IMR-90 (cell line): ENCODE data around the gene MLIP. TPM values are rescaled to one million over a fixed set of nuclear protein-coding genes. Genes with fewer than 3 reads are reported as not detected.

Experiments
- ATAC-seq: fragments of 200-7000 bp; cut with Tn5 transposase; 2 replicates; pipeline ENCODE4 v1.9.1; 2020; ENCODE audit warnings: low read depth, mild to moderate bottlenecking, moderate library complexity
- BruUV-seq: library from RNA; stranded (reverse); fragments of 400-500 nt; replicated peaks from 2 replicates; lab custom pipeline; 2021; lab: Mats Ljungman, UMichigan
- CTCF ChIA-PET: fragments of 300-600 bp; formaldehyde crosslinking; extraction: SDS; loops from one replicate; lab custom pipeline; 2021; ENCODE audit warnings: antibody characterized with exemption; lab: Yijun Ruan, JAX
- POLR2A ChIA-PET: fragments of 300-600 bp; sonication (Branson Sonifier 250); formaldehyde crosslinking; loops from one replicate; lab custom pipeline; 2022; ENCODE audit warnings: antibody characterized with exemption; ENCODE audit not compliant: unreplicated experiment; lab: Charles Lee
- DNase-seq: peaks from one replicate; pipeline ENCODE4 v3.0.0; 2013
- H2AFZ ChIP-seq: replicated peaks from 2 replicates; pipeline ENCODE3; 2013; ENCODE audit warnings: low read length, mild to moderate bottlenecking; ENCODE audit not compliant: poor library complexity
- H2AK5ac ChIP-seq: 2 replicates; pipeline ENCODE4 v1.6.1; 2013; ENCODE audit warnings: low read depth, low read length, inconsistent platforms
- H2AK9ac ChIP-seq: replicated peaks from 2 replicates; pipeline ENCODE3; 2013; ENCODE audit warnings: mild to moderate bottlenecking, low read depth, low read length, moderate library complexity; ENCODE audit not compliant: poor library complexity
- H2BK120ac ChIP-seq: 2 replicates; pipeline ENCODE4 v1.6.1; 2013; ENCODE audit warnings: low read depth, low read length, inconsistent platforms
- H2BK15ac ChIP-seq: 3 replicates; pipeline ENCODE4 v1.6.1; 2013; ENCODE audit warnings: low read depth, low read length, inconsistent platforms
- H2BK20ac ChIP-seq: 2 replicates; pipeline ENCODE4 v1.6.1; 2013; ENCODE audit warnings: low read depth, mild to moderate bottlenecking, inconsistent platforms, low read length, moderate library complexity
- H2BK5ac ChIP-seq: 2 replicates; pipeline ENCODE4 v1.6.1; 2013; ENCODE audit warnings: mild to moderate bottlenecking, low read depth, low read length, inconsistent platforms; ENCODE audit not compliant: poor library complexity, severe bottlenecking
- H3K14ac ChIP-seq: replicated peaks from 2 replicates; pipeline ENCODE4 v1.6.1; 2013; ENCODE audit warnings: low read depth, low read length, inconsistent platforms
- H3K18ac ChIP-seq: 2 replicates; pipeline ENCODE4 v1.6.1; 2013; ENCODE audit warnings: low read depth, low read length, control low read depth
- H3K23ac ChIP-seq: 2 replicates; pipeline ENCODE4 v1.6.1; 2013; ENCODE audit warnings: low read depth, low read length, inconsistent platforms
- H3K27ac ChIP-seq: 2 replicates; pipeline ENCODE4 v1.5.1; 2013; ENCODE audit warnings: mild to moderate bottlenecking, control low read depth, low read length; ENCODE audit not compliant: insufficient read depth
- H3K27me3 ChIP-seq: 2 replicates; pipeline ENCODE4 v1.6.1; 2013; ENCODE audit warnings: low read length; ENCODE audit not compliant: control insufficient read depth, insufficient read depth
- H3K36me3 ChIP-seq: 2 replicates; pipeline ENCODE4 v1.6.1; 2013; ENCODE audit warnings: low read length, mixed read lengths; ENCODE audit not compliant: control insufficient read depth, insufficient read depth
- H3K4ac ChIP-seq: 2 replicates; pipeline ENCODE4 v1.6.1; 2013; ENCODE audit warnings: low read depth, low read length, inconsistent platforms
- H3K4me1 ChIP-seq: 2 replicates; pipeline ENCODE4 v1.6.1; 2013; ENCODE audit warnings: low read length, mixed read lengths; ENCODE audit not compliant: control insufficient read depth, insufficient read depth
- H3K4me2 ChIP-seq: 2 replicates; pipeline ENCODE4 v1.6.1; 2013; ENCODE audit warnings: low read depth, mild to moderate bottlenecking, control low read depth, low read length, moderate library complexity
- H3K4me3 ChIP-seq: 2 replicates; pipeline ENCODE4 v1.5.1; 2013; ENCODE audit warnings: low read depth, mild to moderate bottlenecking, control low read depth, low read length, moderate library complexity; ENCODE audit not compliant: insufficient read depth
- H3K56ac ChIP-seq: 2 replicates; pipeline ENCODE4 v1.6.1; 2013; ENCODE audit warnings: low read length, inconsistent platforms; ENCODE audit not compliant: insufficient read depth; ENCODE audit errors: extremely low read depth
- H3K79me1 ChIP-seq, 2 experiments: 2 replicates each; pipeline ENCODE4 v1.6.1; 2013; ENCODE audit warnings: low read length in 2 of 2, inconsistent platforms in 1 of 2, low read depth in 1 of 2
- H3K9ac ChIP-seq: 2 replicates; pipeline ENCODE4 v1.6.1; 2013; ENCODE audit warnings: low read depth, low read length, control low read depth
- H3K9me1 ChIP-seq: 2 replicates; pipeline ENCODE4 v1.6.1; 2013; ENCODE audit warnings: low read length, inconsistent platforms; ENCODE audit not compliant: insufficient read depth
- H3K9me3 ChIP-seq: 2 replicates; pipeline ENCODE4 v1.6.1; 2013; ENCODE audit warnings: low read length; ENCODE audit not compliant: control insufficient read depth, insufficient read depth
- H4K20me1 ChIP-seq: 2 replicates; pipeline ENCODE4 v1.6.1; 2013; ENCODE audit warnings: low read length, inconsistent platforms; ENCODE audit not compliant: insufficient read depth
- H4K5ac ChIP-seq: 2 replicates; pipeline ENCODE4 v1.6.1; 2013; ENCODE audit warnings: mild to moderate bottlenecking, low read depth, low read length, control low read depth
- H4K8ac ChIP-seq, 2 experiments: 2 replicates each; pipeline ENCODE4 v1.6.1; 2013; ENCODE audit warnings: low read depth in 2 of 2, low read length in 2 of 2, control low read depth in 1 of 2, inconsistent platforms in 1 of 2
- H4K91ac ChIP-seq: 2 replicates; pipeline ENCODE4 v1.6.1; 2013; ENCODE audit warnings: low read depth, low read length, inconsistent platforms; ENCODE audit not compliant: insufficient read depth
- BHLHE40 ChIP-seq: fragments of 150-350 bp; IDR thresholded peaks from 2 replicates; pipeline ENCODE4 v1.6.1; 2016; ENCODE audit warnings: mild to moderate bottlenecking, low read depth, low read length
- CEBPB ChIP-seq: IDR thresholded peaks from 2 replicates; pipeline ENCODE4 v1.6.1; 2012; ENCODE audit warnings: low read depth, low read length, improper control_type of control experiment
- CHD1 ChIP-seq: IDR thresholded peaks from 2 replicates; pipeline ENCODE4 v1.6.1; 2012; ENCODE audit warnings: low read depth, low read length, improper control_type of control experiment
- FOS ChIP-seq: fragments of 150-350 bp; IDR thresholded peaks from 2 replicates; pipeline ENCODE4 v1.6.1; 2016; ENCODE audit warnings: low read depth, low read length
- MAFK ChIP-seq: IDR thresholded peaks from 2 replicates; pipeline ENCODE4 v1.6.1; 2012; ENCODE audit warnings: low read depth, low read length, improper control_type of control experiment
- MAZ ChIP-seq: IDR thresholded peaks from 2 replicates; pipeline ENCODE4 v1.6.1; 2012; ENCODE audit warnings: low read depth, mild to moderate bottlenecking, low read length, improper control_type of control experiment, moderate library complexity, borderline replicate concordance
- MXI1 ChIP-seq: IDR thresholded peaks from 2 replicates; pipeline ENCODE4 v1.6.1; 2012; ENCODE audit warnings: low read depth, mild to moderate bottlenecking, low read length, moderate library complexity, borderline replicate concordance
- NFE2L2 ChIP-seq: fragments of 150-350 bp; IDR thresholded peaks from 2 replicates; pipeline ENCODE4 v1.6.1; 2016; ENCODE audit warnings: low read depth, mild to moderate bottlenecking, low read length
- POLR2A ChIP-seq: IDR thresholded peaks from 2 replicates; pipeline ENCODE4 v1.6.1; 2012; ENCODE audit warnings: mild to moderate bottlenecking, low read depth, low read length
- RAD21 ChIP-seq: IDR thresholded peaks from 2 replicates; pipeline ENCODE4 v1.6.1; 2012; ENCODE audit warnings: low read length, improper control_type of control experiment
- RCOR1 ChIP-seq: IDR thresholded peaks from 2 replicates; pipeline ENCODE4 v1.6.1; 2012; ENCODE audit warnings: mild to moderate bottlenecking, low read length, improper control_type of control experiment; ENCODE audit not compliant: insufficient replicate concordance
- SMC3 ChIP-seq: fragments of 150-350 bp; IDR thresholded peaks from 2 replicates; pipeline ENCODE4 v1.6.1; 2016; ENCODE audit warnings: low read depth, mild to moderate bottlenecking, antibody characterized with exemption, low read length, moderate library complexity
- WGBS, 2 experiments: methylation state at CpG; one replicate each; pipeline versions ENCODE4 v1.1.5 to v1.1.7; 2013; ENCODE audit warnings: missing lambda C conversion rate in 2 of 2; ENCODE audit not compliant: insufficient read length in 1 of 2; ENCODE audit errors: extremely low coverage in 2 of 2; 5-methylcytosine and 5-hydroxymethylcytosine counted together
- dilution Hi-C: fragments of 300-500 bp; cut with HindIII; formaldehyde crosslinking; loops from one replicate; pipeline ENCODE4 v1.14.3; 2018; ENCODE audit warnings: low sequenced_read_pairs; ENCODE audit not compliant: unreplicated experiment
- in situ Hi-C: fragments of 300-500 bp; cut with MboI; formaldehyde crosslinking; loops from 3 replicates; pipeline ENCODE4 v1.14.3; 2019; ENCODE audit warnings: low sequenced_read_pairs, inconsistent platforms, mixed read lengths
- intact Hi-C: fragments of 100-400 bp; cut with micrococcal nuclease; formaldehyde crosslinking; loops from 2 replicates; pipeline ENCODE4 v1.10.0; 2022
- polyA plus RNA-seq, 3 experiments: library from polyadenylated mRNA; depleted of rRNA; stranded (reverse); fragments of >200 nt; gene quantifications; 2 replicates each; pipeline ENCODE4 v1.2.3, GENCODE V29; 2012; ENCODE audit warnings: low replicate concordance in 1 of 3
- total RNA-seq: library from RNA; depleted of rRNA; stranded (reverse); fragments of >200 nt; gene quantifications from 2 replicates; pipeline ENCODE4 v1.2.3, GENCODE V29; 2012
- TF ChIP-seq, protein P1 (sequence below): conservative IDR thresholded peaks from 2 replicates; pipeline ENCODE4 v1.5.1; 2012; ENCODE audit warnings: mild to moderate bottlenecking, low read depth, low read length, improper control_type of control experiment
- TF ChIP-seq, protein P2 (sequence below): fragments of 150-350 bp; IDR thresholded peaks from 2 replicates; pipeline ENCODE4 v1.6.1; 2017; ENCODE audit warnings: mild to moderate bottlenecking, antibody characterized with exemption, low read length, low read depth
- TF ChIP-seq, protein P3 (sequence below): fragments of 150-350 bp; IDR thresholded peaks from 2 replicates; pipeline ENCODE4 v1.6.1; 2016; ENCODE audit warnings: low read depth, mild to moderate bottlenecking, low read length, moderate library complexity, borderline replicate concordance

MLIP gene
- total and polyA plus RNA-seq, 2 of the 4 experiments (the other 2 are of a cell fraction), result not detected

DNA sequence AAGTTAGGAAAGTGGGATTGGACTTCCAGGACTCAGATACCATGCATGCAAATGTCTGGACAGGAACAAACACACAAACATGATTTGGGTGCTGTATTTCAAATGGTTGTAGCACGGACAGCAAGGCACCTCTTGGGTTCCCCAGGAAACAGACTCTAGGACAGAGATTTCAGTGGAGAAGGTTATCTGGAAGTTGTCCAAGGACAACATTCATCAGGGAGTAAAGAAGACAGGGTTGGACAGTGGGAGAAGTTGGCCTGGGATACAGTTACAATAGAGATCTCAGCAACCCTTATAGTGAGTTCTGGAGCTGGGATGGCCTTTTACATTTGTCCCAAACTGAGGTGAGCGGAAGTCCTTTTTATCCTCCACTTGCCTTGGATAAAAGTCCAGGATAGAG lies 177.2 kb downstream of the MLIP start:
- H3K56ac ChIP-seq, result no peak overlapping the region

More for the DNA sequence above, 177.2 kb downstream of the MLIP start:
- peak overlapping the region; percentile 10; the same call in 1 of the 2 replicates for H2BK20ac ChIP-seq
- H4K91ac ChIP-seq, result no peak overlapping the region
- no peak overlapping the region for H2BK15ac ChIP-seq
- WGBS, 2 experiments, result no CpG with 5 or more reads among the region's 2 CpGs
- dilution Hi-C loops, result no loop called here
- H3K4ac ChIP-seq, result no peak overlapping the region
- H3K14ac ChIP-seq, result no peak overlapping the region
- H3K79me1 ChIP-seq, result no peaks in the 10 kb centered on the region
- intact Hi-C loops, result no loop called here
- H2AFZ ChIP-seq, result no peak overlapping the region
- H2AK9ac ChIP-seq, result no peak overlapping the region
- no peak overlapping the region for H3K4me3 ChIP-seq
- H3K36me3 ChIP-seq, result no peaks in the 10 kb centered on the region
- H2AK5ac ChIP-seq, result no peak overlapping the region
- no peak overlapping the region for H4K8ac ChIP-seq
- no peak overlapping the region for H3K4me2 ChIP-seq
- no peak for TF ChIP-seq NFE2L2
- TF ChIP-seq FOS, result no peak
- TF ChIP-seq RCOR1, result no peak
- no peak for TF ChIP-seq CHD1
- no peak for TF ChIP-seq SMC3
- TF ChIP-seq MAZ, result no peak
- TF ChIP-seq, protein P1, sequence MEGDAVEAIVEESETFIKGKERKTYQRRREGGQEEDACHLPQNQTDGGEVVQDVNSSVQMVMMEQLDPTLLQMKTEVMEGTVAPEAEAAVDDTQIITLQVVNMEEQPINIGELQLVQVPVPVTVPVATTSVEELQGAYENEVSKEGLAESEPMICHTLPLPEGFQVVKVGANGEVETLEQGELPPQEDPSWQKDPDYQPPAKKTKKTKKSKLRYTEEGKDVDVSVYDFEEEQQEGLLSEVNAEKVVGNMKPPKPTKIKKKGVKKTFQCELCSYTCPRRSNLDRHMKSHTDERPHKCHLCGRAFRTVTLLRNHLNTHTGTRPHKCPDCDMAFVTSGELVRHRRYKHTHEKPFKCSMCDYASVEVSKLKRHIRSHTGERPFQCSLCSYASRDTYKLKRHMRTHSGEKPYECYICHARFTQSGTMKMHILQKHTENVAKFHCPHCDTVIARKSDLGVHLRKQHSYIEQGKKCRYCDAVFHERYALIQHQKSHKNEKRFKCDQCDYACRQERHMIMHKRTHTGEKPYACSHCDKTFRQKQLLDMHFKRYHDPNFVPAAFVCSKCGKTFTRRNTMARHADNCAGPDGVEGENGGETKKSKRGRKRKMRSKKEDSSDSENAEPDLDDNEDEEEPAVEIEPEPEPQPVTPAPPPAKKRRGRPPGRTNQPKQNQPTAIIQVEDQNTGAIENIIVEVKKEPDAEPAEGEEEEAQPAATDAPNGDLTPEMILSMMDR, result no peak
- no peak for TF ChIP-seq POLR2A
- no peak for TF ChIP-seq MAFK
- no peak for TF ChIP-seq CEBPB
- TF ChIP-seq, protein P2, sequence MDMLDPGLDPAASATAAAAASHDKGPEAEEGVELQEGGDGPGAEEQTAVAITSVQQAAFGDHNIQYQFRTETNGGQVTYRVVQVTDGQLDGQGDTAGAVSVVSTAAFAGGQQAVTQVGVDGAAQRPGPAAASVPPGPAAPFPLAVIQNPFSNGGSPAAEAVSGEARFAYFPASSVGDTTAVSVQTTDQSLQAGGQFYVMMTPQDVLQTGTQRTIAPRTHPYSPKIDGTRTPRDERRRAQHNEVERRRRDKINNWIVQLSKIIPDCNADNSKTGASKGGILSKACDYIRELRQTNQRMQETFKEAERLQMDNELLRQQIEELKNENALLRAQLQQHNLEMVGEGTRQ, result no peak
- TF ChIP-seq BHLHE40, result no peak
- TF ChIP-seq, protein P3, sequence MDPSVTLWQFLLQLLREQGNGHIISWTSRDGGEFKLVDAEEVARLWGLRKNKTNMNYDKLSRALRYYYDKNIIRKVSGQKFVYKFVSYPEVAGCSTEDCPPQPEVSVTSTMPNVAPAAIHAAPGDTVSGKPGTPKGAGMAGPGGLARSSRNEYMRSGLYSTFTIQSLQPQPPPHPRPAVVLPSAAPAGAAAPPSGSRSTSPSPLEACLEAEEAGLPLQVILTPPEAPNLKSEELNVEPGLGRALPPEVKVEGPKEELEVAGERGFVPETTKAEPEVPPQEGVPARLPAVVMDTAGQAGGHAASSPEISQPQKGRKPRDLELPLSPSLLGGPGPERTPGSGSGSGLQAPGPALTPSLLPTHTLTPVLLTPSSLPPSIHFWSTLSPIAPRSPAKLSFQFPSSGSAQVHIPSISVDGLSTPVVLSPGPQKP, result no peak
- TF ChIP-seq MXI1, result no peak
- no peak for TF ChIP-seq RAD21
- H3K27ac ChIP-seq, result no peak overlapping the region
- H2BK120ac ChIP-seq, result 0 out of 2 replicates have a peak overlapping the region, but pooled peaks have one; percentile 34
- no peaks in the 10 kb centered on the region for H3K9me3 ChIP-seq
- H4K5ac ChIP-seq, result no peak overlapping the region
- in situ Hi-C loops, result no loop called here
- no peak overlapping the region for H3K18ac ChIP-seq
- H3K9me1 ChIP-seq, result peaks cover 4% of the 10 kb centered on the region; the same call in 1 of the 2 replicates
- ATAC-seq (no peak), DNase-seq (no peak)
- H3K27me3 ChIP-seq, result no peaks in the 10 kb centered on the region
- no peak overlapping the region for H2BK5ac ChIP-seq
- H3K23ac ChIP-seq, result no peak overlapping the region
- no TSS peak for BruUV-seq
- H4K20me1 ChIP-seq, result no peaks in the 10 kb centered on the region
- ChIA-PET CTCF (no interaction called here), POLR2A (no interaction called here)
- H3K9ac ChIP-seq, result no peak overlapping the region
- H3K4me1 ChIP-seq, result peaks cover 2% of the 10 kb centered on the region
